A549 treated with CORT108297 at 1 μM for 4 hours (cell line): Measurements from ENCODE around the gene GSTK1. TPM values are rescaled to one million over a fixed set of nuclear protein-coding genes. Genes with fewer than 3 reads are reported as not detected.

Experiments used
- total RNA-seq: library from RNA; stranded (reverse); fragments of 200-300 nt; extraction: Qiagen RNA extraction; gene quantifications from 5 replicates; pipeline ENCODE4 v1.2.3, GENCODE V29; 2022

Gene GSTK1
- total RNA-seq = 111 to 124 TPM (median 121 TPM) in 5 replicates

DNA sequence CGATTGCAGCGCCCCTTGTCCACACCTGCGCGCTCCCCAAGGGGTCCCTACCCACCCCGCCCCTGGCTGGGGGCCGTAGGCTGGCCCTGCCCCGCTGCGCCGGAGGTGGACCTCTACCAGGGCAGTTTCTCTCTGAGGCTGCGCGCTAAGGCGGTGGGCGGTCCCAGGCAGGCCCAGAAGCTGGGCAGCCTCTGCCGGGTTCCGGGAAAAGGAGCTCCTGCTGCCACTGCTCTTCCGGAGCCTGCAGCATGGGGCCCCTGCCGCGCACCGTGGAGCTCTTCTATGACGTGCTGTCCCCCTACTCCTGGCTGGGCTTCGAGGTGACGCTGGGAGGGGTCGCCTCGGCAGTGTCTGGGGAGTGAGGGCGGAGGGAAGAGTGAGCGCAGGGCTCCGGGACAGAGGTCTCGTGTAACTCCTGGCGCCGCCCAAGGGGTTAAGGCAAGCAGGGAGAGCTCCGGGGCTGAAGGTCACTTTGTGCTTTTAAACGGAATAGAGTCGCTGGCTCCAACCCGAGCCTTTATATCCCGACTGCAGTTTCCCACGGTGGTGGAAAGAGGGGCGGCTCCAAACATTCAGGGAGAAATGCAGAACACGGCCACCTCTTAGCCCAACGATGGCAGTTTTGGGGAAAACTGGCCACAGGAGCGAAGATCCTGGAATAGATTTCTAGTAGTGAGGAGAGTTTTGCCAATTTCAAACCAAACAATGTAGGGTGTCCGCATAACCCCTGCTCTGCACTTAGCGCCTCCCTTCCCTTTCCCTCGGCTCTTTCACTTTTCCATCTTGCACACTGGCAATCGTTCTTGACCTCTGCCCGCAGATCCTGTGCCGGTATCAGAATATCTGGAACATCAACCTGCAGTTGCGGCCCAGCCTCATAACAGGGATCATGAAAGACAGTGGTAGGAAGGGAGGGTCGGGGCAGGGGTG, at the start of gene GSTK1:
TSS of gene GSTK1 (plus strand) at position 176 of the 930 bp plus-strand sequence. CDS start at position 249, 73 bp downstream.

DNA sequence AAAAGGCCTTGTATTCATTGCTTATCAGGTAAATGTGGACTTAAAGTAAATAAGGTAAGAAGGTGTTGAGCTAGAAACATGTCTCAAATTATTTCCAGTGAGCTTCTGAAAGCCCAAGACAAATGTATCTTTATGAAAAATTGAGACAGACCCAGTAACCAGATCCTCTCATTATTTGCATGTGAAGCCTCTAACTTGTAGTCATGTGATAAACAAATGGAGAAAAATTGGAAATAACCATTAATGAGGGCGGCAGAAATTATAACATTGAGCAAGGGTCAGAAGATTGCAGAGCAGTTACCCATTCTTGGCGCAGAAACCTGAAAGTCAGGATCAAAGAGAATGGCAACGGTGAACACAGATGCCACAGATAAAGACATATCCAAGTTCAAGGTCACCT, 41.5 kb upstream of the GSTK1 start, which contains the start of gene TAS2R40:
TSS of gene TAS2R40 (plus strand) at position 301 of the 400 bp plus-strand sequence. CDS start at position 343, 42 bp downstream.

DNA sequence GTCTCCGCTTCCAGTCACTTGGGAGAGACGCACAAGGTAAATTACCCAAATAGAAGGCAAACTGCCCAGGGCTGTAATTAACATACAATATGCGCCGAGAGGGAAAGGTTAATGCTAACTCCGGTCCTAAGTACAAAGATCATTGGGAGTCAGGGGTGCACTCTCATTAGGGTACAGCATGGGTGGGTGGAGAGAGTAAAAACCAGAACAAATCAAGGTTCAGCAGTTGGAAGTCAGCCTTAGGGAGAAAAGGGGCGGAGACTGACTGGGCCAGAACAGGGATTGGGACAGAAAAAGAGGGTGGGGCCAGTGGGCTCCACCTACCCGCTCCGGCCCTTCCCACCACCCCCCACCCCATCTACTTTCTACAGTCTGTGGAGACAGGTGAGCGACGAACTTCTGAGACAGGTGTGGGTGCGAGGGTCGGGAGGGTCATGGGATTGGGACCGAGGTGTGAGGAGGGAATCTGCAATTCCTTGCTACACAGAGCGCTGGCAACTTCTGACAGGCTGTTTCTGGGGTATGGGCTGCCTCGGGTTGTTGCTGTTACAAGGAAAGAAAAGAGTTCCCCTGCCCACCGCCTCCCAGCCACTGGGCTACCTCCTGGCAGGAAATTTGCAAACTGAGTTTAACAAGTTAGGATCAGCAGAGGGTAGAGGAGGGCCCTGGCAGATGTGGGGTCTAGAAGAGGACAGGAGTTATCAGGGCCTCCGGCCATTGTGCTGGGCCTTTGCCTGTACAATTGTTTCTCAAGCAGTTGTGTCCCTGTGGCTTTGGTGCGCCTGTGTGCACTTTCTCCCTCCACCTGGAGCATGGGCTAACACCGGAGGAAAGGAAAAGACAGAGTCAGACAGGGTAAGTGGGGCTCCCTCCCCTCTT, 21.6 kb downstream of the GSTK1 start, which contains the start of gene TMEM139:
TSS of gene TMEM139 (plus strand) at position 368 of the 879 bp plus-strand sequence. CDS start 1,000 bp downstream, outside the sequence.

DNA sequence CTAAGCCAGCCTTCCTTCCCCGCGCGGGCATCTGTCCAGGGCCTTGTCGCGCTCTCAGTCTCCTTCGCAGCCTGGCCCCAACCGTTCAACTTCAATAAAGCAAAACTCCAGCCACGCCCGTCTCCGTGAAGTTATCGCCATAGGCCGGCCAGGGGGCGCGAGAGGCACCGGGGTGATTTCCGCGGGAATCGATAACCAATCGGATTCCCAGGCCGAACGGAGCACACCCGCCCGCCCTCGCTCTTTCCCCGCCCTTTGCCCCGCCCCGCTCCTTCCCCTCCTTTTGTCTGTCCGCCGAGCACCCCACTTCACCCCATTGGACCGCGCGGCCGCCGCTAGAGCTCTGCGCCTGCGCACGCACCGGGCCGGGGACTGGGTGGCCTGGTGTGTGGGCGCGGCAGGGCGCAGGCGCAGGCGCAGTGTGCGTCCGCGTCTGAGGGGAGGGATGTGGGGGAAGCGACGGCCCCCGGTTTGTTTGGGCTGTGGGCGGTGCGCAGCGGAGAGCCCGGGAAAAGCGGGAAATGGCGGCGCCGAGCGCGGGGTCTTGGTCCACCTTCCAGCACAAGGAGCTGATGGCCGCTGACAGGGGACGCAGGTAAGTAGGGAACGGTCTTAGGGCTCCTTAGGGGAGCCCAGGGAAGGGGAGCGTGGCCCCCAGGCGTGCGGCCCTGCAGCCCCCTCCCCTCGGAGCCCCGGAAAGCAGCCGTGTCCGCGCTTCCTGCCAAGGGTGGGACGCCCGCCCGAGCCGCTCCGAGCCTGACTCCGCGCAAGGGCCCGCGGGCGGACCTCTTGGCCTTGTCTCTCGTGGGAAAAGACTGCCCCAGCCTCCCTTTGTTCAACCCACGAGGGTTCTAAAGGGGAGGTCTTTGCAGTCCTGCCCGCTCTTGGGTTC, 24.9 kb downstream of the GSTK1 start, which contains the start of gene CASP2:
TSS of gene CASP2 (plus strand) at position 417 of the 892 bp plus-strand sequence. CDS start at position 522, 105 bp downstream.

DNA sequence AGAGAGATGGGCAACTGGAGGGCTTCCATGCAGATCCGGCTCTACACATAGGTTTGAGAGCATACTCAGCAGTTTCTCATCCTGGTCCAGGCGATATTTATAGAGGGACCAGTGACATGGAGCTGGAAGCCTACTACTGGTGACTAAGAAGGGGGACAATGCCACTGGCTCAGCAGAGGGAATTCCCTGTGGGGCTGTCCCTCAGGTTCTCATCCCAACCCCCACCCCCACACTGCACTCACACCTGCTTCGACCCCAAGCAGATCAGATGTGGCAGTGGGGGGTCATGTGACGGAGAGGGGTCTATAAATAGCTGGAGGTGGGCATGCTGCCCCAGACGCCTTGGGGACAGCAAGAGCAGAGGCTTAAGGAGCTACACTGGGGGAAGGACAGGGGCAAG, 52.5 kb downstream of the GSTK1 start, which contains the start of gene CLCN1:
TSS of gene CLCN1 (plus strand) at position 336 of the 400 bp plus-strand sequence. CDS start 102 bp downstream, outside the sequence.

Other genes starting within 250 kb of the GSTK1 start
- not detected in 5 replicates for gene OR9A2, start 236.3 kb upstream of the GSTK1 start, total RNA-seq
- not detected in 5 replicates for gene OR6V1, start 211.1 kb upstream of the GSTK1 start, total RNA-seq
- 0.15 to 0.38 TPM (median 0.18 TPM) in 3 of 5 replicates, not detected in the others for gene PIP, start 131.4 kb upstream of the GSTK1 start, total RNA-seq
- not detected in 5 replicates for gene TAS2R39, start 80.0 kb upstream of the GSTK1 start, total RNA-seq
- not detected in 5 replicates for gene TAS2R40, start 41.4 kb upstream of the GSTK1 start, total RNA-seq
- gene TMEM139, start 21.5 kb downstream of the GSTK1 start, total RNA-seq = 0.75 to 1.4 TPM (median 1.2 TPM) in 5 replicates
- gene CASP2, start 24.9 kb downstream of the GSTK1 start, total RNA-seq = 18.2 to 20.9 TPM (median 19.2 TPM) in 5 replicates
- gene CLCN1, start 52.7 kb downstream of the GSTK1 start, total RNA-seq = 0.02 to 0.08 TPM (median 0.07 TPM) in 4 of 5 replicates, not detected in the other
- gene FAM131B, start 99.3 kb downstream of the GSTK1 start, total RNA-seq = 0.34 to 0.53 TPM (median 0.49 TPM) in 5 replicates
- 158 to 195 TPM (median 189 TPM) in 5 replicates for gene ZYX, start 117.9 kb downstream of the GSTK1 start, total RNA-seq
- gene EPHA1, start 145.4 kb downstream of the GSTK1 start, total RNA-seq = 0.12 TPM in 1 of 5 replicates, not detected in the others
- not detected in 5 replicates for gene TAS2R60, start 180.0 kb downstream of the GSTK1 start, total RNA-seq
- not detected in 5 replicates for gene TAS2R41, start 214.4 kb downstream of the GSTK1 start, total RNA-seq